ENCODE results near the gene ARSA.

DNA sequence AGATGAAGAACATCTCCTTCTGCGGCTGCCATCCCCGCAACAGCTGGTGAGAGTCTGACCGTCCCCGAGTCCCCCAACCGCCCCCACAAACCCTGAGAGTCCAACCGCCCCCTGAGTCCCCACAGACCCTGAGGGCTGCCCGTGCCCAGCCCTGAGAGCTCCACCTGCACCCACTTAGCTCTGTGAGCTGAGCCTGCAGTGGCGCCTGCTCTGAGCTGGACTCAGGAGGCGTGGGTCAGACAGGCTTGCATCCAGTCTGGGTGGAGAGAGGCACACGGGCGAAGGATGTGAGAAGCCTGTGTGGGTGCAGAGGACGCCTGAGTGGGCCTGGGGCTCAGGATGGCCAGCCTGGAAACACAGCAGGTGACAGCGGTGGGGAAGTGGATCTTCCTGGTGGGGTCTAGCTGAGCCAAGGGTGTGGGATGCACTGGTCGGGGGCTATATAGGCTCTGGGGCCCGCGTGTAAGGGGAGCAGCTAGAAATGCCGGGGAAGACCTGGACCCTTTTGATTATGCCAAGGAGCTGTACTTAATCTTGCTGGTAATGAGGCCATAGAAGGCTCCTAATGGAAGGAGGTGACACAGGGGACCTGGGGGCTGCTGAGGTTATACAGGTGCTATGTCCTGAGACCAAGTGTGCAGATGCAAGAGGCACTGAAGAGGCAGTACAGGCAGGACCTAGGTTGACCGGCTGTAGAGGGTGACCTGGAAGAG lies 20.9 kb downstream of the ARSA start:
- TF ChIP-seq CEBPG (CRISPR knock-in tag; IDR thresholded peaks at IDR 0.05) (no peak), RAD21 (CRISPR knock-in tag; IDR thresholded peaks at IDR 0.05) (no peak), YY1 (IDR thresholded peaks at IDR 0.05; ENCODE audit: insufficient read depth, insufficient replicate concordance, low read depth, low read length) (no peak), ZNF563 (CRISPR knock-in tag; IDR thresholded peaks at IDR 0.05) (no peak), CBX5 (CRISPR knock-in tag; IDR thresholded peaks at IDR 0.05; ENCODE audit: borderline replicate concordance) (no peak), POLR2A (IDR thresholded peaks at IDR 0.05; ENCODE audit: insufficient read depth in 1 of 2, low read depth in 2 of 2, low read length in 2 of 2) (no peak), ZNF670 (CRISPR knock-in tag; IDR thresholded peaks at IDR 0.05; ENCODE audit: borderline replicate concordance) (no peak), ATF1 (CRISPR knock-in tag; IDR thresholded peaks at IDR 0.05) (no peak), FOXK2 (IDR thresholded peaks at IDR 0.05) (no peak)
- TF ChIP-seq, protein P1, sequence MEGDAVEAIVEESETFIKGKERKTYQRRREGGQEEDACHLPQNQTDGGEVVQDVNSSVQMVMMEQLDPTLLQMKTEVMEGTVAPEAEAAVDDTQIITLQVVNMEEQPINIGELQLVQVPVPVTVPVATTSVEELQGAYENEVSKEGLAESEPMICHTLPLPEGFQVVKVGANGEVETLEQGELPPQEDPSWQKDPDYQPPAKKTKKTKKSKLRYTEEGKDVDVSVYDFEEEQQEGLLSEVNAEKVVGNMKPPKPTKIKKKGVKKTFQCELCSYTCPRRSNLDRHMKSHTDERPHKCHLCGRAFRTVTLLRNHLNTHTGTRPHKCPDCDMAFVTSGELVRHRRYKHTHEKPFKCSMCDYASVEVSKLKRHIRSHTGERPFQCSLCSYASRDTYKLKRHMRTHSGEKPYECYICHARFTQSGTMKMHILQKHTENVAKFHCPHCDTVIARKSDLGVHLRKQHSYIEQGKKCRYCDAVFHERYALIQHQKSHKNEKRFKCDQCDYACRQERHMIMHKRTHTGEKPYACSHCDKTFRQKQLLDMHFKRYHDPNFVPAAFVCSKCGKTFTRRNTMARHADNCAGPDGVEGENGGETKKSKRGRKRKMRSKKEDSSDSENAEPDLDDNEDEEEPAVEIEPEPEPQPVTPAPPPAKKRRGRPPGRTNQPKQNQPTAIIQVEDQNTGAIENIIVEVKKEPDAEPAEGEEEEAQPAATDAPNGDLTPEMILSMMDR (CRISPR knock-in tag; IDR thresholded peaks at IDR 0.05), result no peak
- TF ChIP-seq, protein P2, sequence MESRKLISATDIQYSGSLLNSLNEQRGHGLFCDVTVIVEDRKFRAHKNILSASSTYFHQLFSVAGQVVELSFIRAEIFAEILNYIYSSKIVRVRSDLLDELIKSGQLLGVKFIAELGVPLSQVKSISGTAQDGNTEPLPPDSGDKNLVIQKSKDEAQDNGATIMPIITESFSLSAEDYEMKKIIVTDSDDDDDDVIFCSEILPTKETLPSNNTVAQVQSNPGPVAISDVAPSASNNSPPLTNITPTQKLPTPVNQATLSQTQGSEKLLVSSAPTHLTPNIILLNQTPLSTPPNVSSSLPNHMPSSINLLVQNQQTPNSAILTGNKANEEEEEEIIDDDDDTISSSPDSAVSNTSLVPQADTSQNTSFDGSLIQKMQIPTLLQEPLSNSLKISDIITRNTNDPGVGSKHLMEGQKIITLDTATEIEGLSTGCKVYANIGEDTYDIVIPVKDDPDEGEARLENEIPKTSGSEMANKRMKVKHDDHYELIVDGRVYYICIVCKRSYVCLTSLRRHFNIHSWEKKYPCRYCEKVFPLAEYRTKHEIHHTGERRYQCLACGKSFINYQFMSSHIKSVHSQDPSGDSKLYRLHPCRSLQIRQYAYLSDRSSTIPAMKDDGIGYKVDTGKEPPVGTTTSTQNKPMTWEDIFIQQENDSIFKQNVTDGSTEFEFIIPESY (CRISPR knock-in tag; IDR thresholded peaks at IDR 0.05), result no peak

Data from HepG2 (cell line).